Mesenchymal stem cell (in vitro differentiated cells and primary cell): Measurements from ENCODE around the gene CLCN4.

ENCODE experiments used
- DNase-seq: peaks from one replicate; pipeline ENCODE4 v3.0.0-alpha.2; 2013
- H2AFZ ChIP-seq: one replicate; pipeline ENCODE4 v1.6.1; 2013; ENCODE audit warnings: low read depth, mild to moderate bottlenecking, control low read depth, inconsistent platforms, low read length, moderate library complexity
- H2AK5ac ChIP-seq: 2 replicates; pipeline ENCODE4 v1.6.1; 2013; ENCODE audit warnings: low read length, moderate library complexity, mild to moderate bottlenecking, inconsistent platforms; ENCODE audit not compliant: severe bottlenecking
- H2BK120ac ChIP-seq: one replicate; pipeline ENCODE4 v1.6.1; 2013; ENCODE audit warnings: low read depth, mild to moderate bottlenecking, inconsistent platforms, low read length, moderate library complexity
- H2BK12ac ChIP-seq, 2 experiments: one replicate each; pipeline ENCODE4 v1.6.1; 2013; ENCODE audit warnings: inconsistent platforms in 2 of 2, low read length in 2 of 2, mild to moderate bottlenecking in 2 of 2, moderate library complexity in 2 of 2, control low read depth in 1 of 2
- H2BK15ac ChIP-seq: one replicate; pipeline ENCODE4 v1.6.1; 2013; ENCODE audit warnings: mild to moderate bottlenecking, low read depth, inconsistent platforms; ENCODE audit not compliant: poor library complexity, severe bottlenecking
- H2BK5ac ChIP-seq: 2 replicates; pipeline ENCODE4 v1.6.1; 2013; ENCODE audit warnings: low read depth, mild to moderate bottlenecking, low read length, control low read depth, inconsistent platforms; ENCODE audit not compliant: poor library complexity, severe bottlenecking
- H3K14ac ChIP-seq, 2 experiments: one replicate each; pipeline ENCODE4 v1.6.1; 2013; ENCODE audit warnings: inconsistent platforms in 2 of 2, low read length in 2 of 2, control low read depth in 1 of 2, mild to moderate bottlenecking in 1 of 2, moderate library complexity in 1 of 2
- H3K18ac ChIP-seq, 2 experiments: one replicate each; pipeline ENCODE4 v1.6.1; 2013; ENCODE audit warnings: inconsistent platforms in 2 of 2, low read length in 2 of 2, control low read depth in 1 of 2, low read depth in 1 of 2, mild to moderate bottlenecking in 1 of 2
- H3K23ac ChIP-seq, 2 experiments: one replicate each; pipeline ENCODE4 v1.6.1; 2013; ENCODE audit warnings: inconsistent platforms in 2 of 2, low read length in 2 of 2, mild to moderate bottlenecking in 2 of 2, moderate library complexity in 2 of 2, control low read depth in 1 of 2
- H3K27ac ChIP-seq: 2 replicates; pipeline ENCODE4 v1.5.1; 2013; ENCODE audit warnings: mild to moderate bottlenecking, moderate library complexity, low read length, control low read depth, inconsistent platforms; ENCODE audit not compliant: poor library complexity, severe bottlenecking
- H3K27me3 ChIP-seq, 2 experiments: 2 replicates each; pipeline versions ENCODE4 v1.6.1 to v1.7.0; 2013; ENCODE audit warnings: low read length in 2 of 2, mild to moderate bottlenecking in 2 of 2, moderate library complexity in 2 of 2, control low read depth in 1 of 2, inconsistent platforms in 1 of 2; ENCODE audit not compliant: control insufficient read depth in 1 of 2, insufficient read depth in 1 of 2
- H3K36me3 ChIP-seq, 2 experiments: 2 replicates each; pipeline versions ENCODE4 v1.6.1 to v1.7.0; 2013; ENCODE audit warnings: low read length in 2 of 2, control low read depth in 1 of 2, inconsistent platforms in 1 of 2, low read depth in 1 of 2, mild to moderate bottlenecking in 1 of 2; ENCODE audit not compliant: insufficient read depth in 2 of 2, control insufficient read depth in 1 of 2
- H3K4ac ChIP-seq, 2 experiments: one replicate each; pipeline ENCODE4 v1.6.1; 2013; ENCODE audit warnings: inconsistent platforms in 2 of 2, low read length in 2 of 2, mild to moderate bottlenecking in 2 of 2, moderate library complexity in 2 of 2, control low read depth in 1 of 2, low read depth in 1 of 2
- H3K4me1 ChIP-seq: 2 replicates; pipeline ENCODE4 v1.6.1; 2013; ENCODE audit warnings: low read depth, low read length, control low read depth; ENCODE audit not compliant: control insufficient read depth, insufficient read depth
- H3K4me2 ChIP-seq: 2 replicates; pipeline ENCODE4 v1.6.1; 2013; ENCODE audit warnings: low read length, mild to moderate bottlenecking, inconsistent platforms; ENCODE audit not compliant: poor library complexity, severe bottlenecking
- H3K4me3 ChIP-seq, 2 experiments: 2 replicates each; pipeline versions ENCODE4 v1.5.1 to v1.7.0; 2013; ENCODE audit warnings: low read length in 2 of 2, mild to moderate bottlenecking in 2 of 2, control low read depth in 1 of 2, low read depth in 1 of 2; ENCODE audit not compliant: insufficient read depth in 1 of 2
- H3K79me1 ChIP-seq: replicated peaks from 2 replicates; pipeline ENCODE4 v1.6.1; 2013; ENCODE audit warnings: mild to moderate bottlenecking, control low read depth, low read length, inconsistent platforms; ENCODE audit not compliant: poor library complexity, severe bottlenecking
- H3K9ac ChIP-seq: 2 replicates; pipeline ENCODE4 v1.7.0; 2013; ENCODE audit warnings: mild to moderate bottlenecking, low read length, moderate library complexity
- H3K9me3 ChIP-seq: 2 replicates; pipeline ENCODE4 v1.7.0; 2013; ENCODE audit warnings: mild to moderate bottlenecking, low read length; ENCODE audit not compliant: control insufficient read depth
- H4K8ac ChIP-seq: one replicate; pipeline ENCODE4 v1.6.1; 2013; ENCODE audit warnings: inconsistent platforms, mild to moderate bottlenecking, low read length, moderate library complexity
- H4K91ac ChIP-seq: one replicate; pipeline ENCODE4 v1.6.1; 2013; ENCODE audit warnings: mild to moderate bottlenecking, low read length, inconsistent platforms
- WGBS: methylation state at CpG from one replicate; pipeline ENCODE4 v1.1.7; 2013; ENCODE audit warnings: mixed read lengths; 5-methylcytosine and 5-hydroxymethylcytosine counted together

CLCN4 gene

GRCh38 chrX:10115082-10115481 is 41.7 kb upstream of the CLCN4 start:
- no peak overlapping the region for H2AFZ ChIP-seq
- WGBS, result 46% methylated on average over 1 of the region's 5 CpGs

GRCh38 chrX:10117301-10117700 is 39.5 kb upstream of the CLCN4 start:
- Histone ChIP-seq H3K4me2 (no peak overlapping the region), H3K27me3 (no peaks in the 10 kb centered on the region), H3K23ac (no peak overlapping the region), H2AK5ac (no peak overlapping the region), H3K27ac (no peak overlapping the region), H2BK12ac (no peak overlapping the region), H2BK15ac (no peak overlapping the region), H4K8ac (no peak overlapping the region), H3K9ac (no peak overlapping the region), H3K9me3 (no peaks in the 10 kb centered on the region), H2BK5ac (no peak overlapping the region), H2BK120ac (no peak overlapping the region), H3K36me3 (peaks cover 22 to 29% of the 10 kb centered on the region in 2 experiments), H3K14ac (no peak overlapping the region), H3K79me1 (peaks cover 15% of the 10 kb centered on the region), H3K4me1 (no peaks in the 10 kb centered on the region), H3K4me3 (no peak overlapping the region), H2AFZ (no peak overlapping the region), H3K4ac (no peak overlapping the region), H4K91ac (no peak overlapping the region), H3K18ac (no peak overlapping the region)
- no peak for DNase-seq
- 98% methylated on average over 31 of the region's 31 CpGs for WGBS

More at GRCh38 chrX:10115082-10115481, 41.7 kb upstream of the CLCN4 start:
- no peak overlapping the region for H3K9ac ChIP-seq
- no peak overlapping the region for H3K27ac ChIP-seq
- H3K23ac ChIP-seq, result no peak overlapping the region
- no peak overlapping the region for H3K18ac ChIP-seq
- peaks cover 11% of the 10 kb centered on the region for H3K79me1 ChIP-seq
- peaks cover 0 to 2% of the 10 kb centered on the region in 2 experiments for H3K27me3 ChIP-seq
- H2BK12ac ChIP-seq, result no peak overlapping the region
- no peak overlapping the region for H3K4me3 ChIP-seq
- H3K4ac ChIP-seq, result no peak overlapping the region
- no peak overlapping the region for H3K14ac ChIP-seq
- H3K9me3 ChIP-seq, result no peaks in the 10 kb centered on the region
- no peak for DNase-seq
- H3K36me3 ChIP-seq, result peaks cover 19 to 33% of the 10 kb centered on the region in 2 experiments
- no peak overlapping the region for H4K8ac ChIP-seq
- no peak overlapping the region for H3K4me2 ChIP-seq
- H2BK5ac ChIP-seq, result no peak overlapping the region
- no peak overlapping the region for H2BK120ac ChIP-seq
- H3K4me1 ChIP-seq, result no peaks in the 10 kb centered on the region
- no peak overlapping the region for H4K91ac ChIP-seq
- no peak overlapping the region for H2BK15ac ChIP-seq
- H2AK5ac ChIP-seq, result no peak overlapping the region

GRCh38 chrX:10117864-10118377 is 38.9 kb upstream of the CLCN4 start:
- no peaks in the 10 kb centered on the region for H3K4me1 ChIP-seq
- no peak overlapping the region for H3K23ac ChIP-seq
- no peak overlapping the region for H3K9ac ChIP-seq
- no peak overlapping the region for H2BK15ac ChIP-seq
- H2AK5ac ChIP-seq, result no peak overlapping the region
- H4K8ac ChIP-seq, result no peak overlapping the region
- H3K79me1 ChIP-seq, result peaks cover 17% of the 10 kb centered on the region
- no peak overlapping the region for H3K27ac ChIP-seq
- no peak for DNase-seq
- 96% methylated on average over 6 of the region's 9 CpGs for WGBS
- no peak overlapping the region for H4K91ac ChIP-seq
- H2BK120ac ChIP-seq, result no peak overlapping the region
- H3K4ac ChIP-seq, result no peak overlapping the region
- no peak overlapping the region for H3K14ac ChIP-seq
- no peak overlapping the region for H3K4me2 ChIP-seq
- no peak overlapping the region for H3K4me3 ChIP-seq
- H3K36me3 ChIP-seq, result peaks cover 22 to 32% of the 10 kb centered on the region in 2 experiments
- H3K18ac ChIP-seq, result no peak overlapping the region
- H3K27me3 ChIP-seq, result no peaks in the 10 kb centered on the region
- H2BK5ac ChIP-seq, result no peak overlapping the region
- H2AFZ ChIP-seq, result no peak overlapping the region
- no peak overlapping the region for H2BK12ac ChIP-seq
- no peaks in the 10 kb centered on the region for H3K9me3 ChIP-seq

GRCh38 chrX:10118530-10118929 is 38.2 kb upstream of the CLCN4 start:
- no peaks in the 10 kb centered on the region for H3K9me3 ChIP-seq
- no peak overlapping the region for H2BK15ac ChIP-seq
- H3K14ac ChIP-seq, result no peak overlapping the region
- peaks cover 22 to 32% of the 10 kb centered on the region in 2 experiments for H3K36me3 ChIP-seq
- H3K27me3 ChIP-seq, result no peaks in the 10 kb centered on the region
- no peak overlapping the region for H2AFZ ChIP-seq
- no peak overlapping the region for H3K4me3 ChIP-seq
- H3K4me2 ChIP-seq, result no peak overlapping the region
- H3K23ac ChIP-seq, result no peak overlapping the region
- no peak overlapping the region for H2BK120ac ChIP-seq
- H3K4ac ChIP-seq, result no peak overlapping the region
- H2BK5ac ChIP-seq, result no peak overlapping the region
- no peak overlapping the region for H3K27ac ChIP-seq
- H4K91ac ChIP-seq, result no peak overlapping the region
- no peak overlapping the region for H4K8ac ChIP-seq
- no peak overlapping the region for H2BK12ac ChIP-seq
- peaks cover 17% of the 10 kb centered on the region for H3K79me1 ChIP-seq
- no peak overlapping the region for H3K18ac ChIP-seq
- H3K9ac ChIP-seq, result no peak overlapping the region
- WGBS, result 95% methylated on average over 4 of the region's 4 CpGs
- DNase-seq, result no peak
- H3K4me1 ChIP-seq, result no peaks in the 10 kb centered on the region
- no peak overlapping the region for H2AK5ac ChIP-seq
